BJ (cell line): ENCODE measurements around the gene NFAT5. TPM values are rescaled to one million over a fixed set of nuclear protein-coding genes. Genes with fewer than 3 reads are reported as not detected.
"Not testable (repeated sequence)": the region's sequence is repeated elsewhere in the genome, so short reads cannot be mapped to it uniquely, and the experiment has no call there.

ENCODE experiments used
- CTCF ChIA-PET: fragments of 350-600 bp; formaldehyde crosslinking; extraction: SDS; loops from one replicate; lab custom pipeline; 2021; ENCODE audit warnings: antibody characterized with exemption, inconsistent platforms; lab: Yijun Ruan, JAX
- POLR2A ChIA-PET: fragments of 300-600 bp; sonication (Branson Sonifier 250); formaldehyde crosslinking; extraction: SDS; loops from one replicate; lab custom pipeline; 2021; ENCODE audit warnings: antibody characterized with exemption; lab: Charles Lee
- DNase-seq: peaks from one replicate; pipeline ENCODE4 v3.0.0-alpha.2; 2011; ENCODE audit warnings: low read depth
- H3K27me3 ChIP-seq: 2 replicates; pipeline ENCODE4 v1.6.0; 2011; ENCODE audit warnings: low read length; ENCODE audit not compliant: control insufficient read depth, insufficient read depth
- H3K36me3 ChIP-seq: 2 replicates; pipeline ENCODE4 v1.5.1; 2011; ENCODE audit warnings: low read length; ENCODE audit not compliant: control insufficient read depth, insufficient read depth
- H3K4me3 ChIP-seq: 2 replicates; pipeline ENCODE4 v1.5.1; 2011; ENCODE audit warnings: low read depth, mild to moderate bottlenecking, control low read depth, low read length
- polyA plus RNA-seq: library from polyadenylated mRNA; depleted of rRNA; stranded (reverse); fragments of >200 nt; gene quantifications from 2 replicates; pipeline ENCODE4 v1.2.3, GENCODE V29; 2011
- TF ChIP-seq, protein P1 (sequence below): IDR thresholded peaks from 2 replicates; pipeline ENCODE4 v1.5.1; 2011; ENCODE audit warnings: low read depth, mild to moderate bottlenecking, control low read depth, inconsistent platforms, low read length, moderate library complexity; ENCODE audit not compliant: insufficient read depth

Gene NFAT5
- polyA plus RNA-seq, 1 experiment, result 29.6 TPM

DNA sequence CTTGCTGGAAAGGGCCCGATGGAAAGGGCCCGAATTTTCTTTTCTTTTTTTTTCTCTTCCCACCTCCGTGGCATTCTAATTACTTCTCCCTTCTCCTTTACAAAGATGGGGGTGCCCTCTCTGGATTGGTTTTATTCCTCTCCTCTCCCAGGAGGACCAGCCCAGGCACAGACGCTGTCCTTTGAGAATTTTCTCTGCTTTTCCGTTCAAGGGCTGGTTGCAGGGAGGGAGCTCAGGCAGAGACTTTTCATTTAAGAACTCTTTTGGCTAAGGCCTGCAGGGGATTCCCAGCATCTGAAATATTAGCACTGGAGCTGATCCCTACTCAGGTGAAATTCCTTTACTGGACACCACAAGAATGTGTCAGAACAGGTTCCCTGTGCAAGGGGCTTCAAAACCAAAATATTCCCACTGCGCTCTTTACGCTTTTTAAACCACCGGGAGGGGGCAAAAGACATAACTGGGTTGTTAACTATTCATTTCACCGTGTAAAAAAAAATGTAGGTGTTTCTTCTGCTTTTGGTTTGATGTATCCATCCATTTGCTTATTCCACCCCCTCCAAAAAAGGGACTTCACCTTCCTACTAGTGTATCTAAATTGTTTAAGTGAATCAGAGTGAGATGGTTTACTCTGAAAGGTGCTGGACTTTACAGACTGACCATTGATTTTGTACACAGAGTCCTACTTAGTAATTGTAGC, 1.4 kb downstream of the NFAT5 start:
- ChIA-PET POLR2A (no interaction called here), CTCF (interaction anchor here (1.0 kb wide), 2 partner anchors 28 to 137 kb away, joined by 3 to 4 read pairs; no protein-coding TSS in a partner anchor)
- Histone ChIP-seq H3K36me3 (no peaks in the 10 kb centered on the region; the same call in 1 of the 2 replicates), H3K27me3 (no peaks in the 10 kb centered on the region), H3K4me3 (peak overlapping the region; percentile 74)
- TF ChIP-seq, protein P1, sequence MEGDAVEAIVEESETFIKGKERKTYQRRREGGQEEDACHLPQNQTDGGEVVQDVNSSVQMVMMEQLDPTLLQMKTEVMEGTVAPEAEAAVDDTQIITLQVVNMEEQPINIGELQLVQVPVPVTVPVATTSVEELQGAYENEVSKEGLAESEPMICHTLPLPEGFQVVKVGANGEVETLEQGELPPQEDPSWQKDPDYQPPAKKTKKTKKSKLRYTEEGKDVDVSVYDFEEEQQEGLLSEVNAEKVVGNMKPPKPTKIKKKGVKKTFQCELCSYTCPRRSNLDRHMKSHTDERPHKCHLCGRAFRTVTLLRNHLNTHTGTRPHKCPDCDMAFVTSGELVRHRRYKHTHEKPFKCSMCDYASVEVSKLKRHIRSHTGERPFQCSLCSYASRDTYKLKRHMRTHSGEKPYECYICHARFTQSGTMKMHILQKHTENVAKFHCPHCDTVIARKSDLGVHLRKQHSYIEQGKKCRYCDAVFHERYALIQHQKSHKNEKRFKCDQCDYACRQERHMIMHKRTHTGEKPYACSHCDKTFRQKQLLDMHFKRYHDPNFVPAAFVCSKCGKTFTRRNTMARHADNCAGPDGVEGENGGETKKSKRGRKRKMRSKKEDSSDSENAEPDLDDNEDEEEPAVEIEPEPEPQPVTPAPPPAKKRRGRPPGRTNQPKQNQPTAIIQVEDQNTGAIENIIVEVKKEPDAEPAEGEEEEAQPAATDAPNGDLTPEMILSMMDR, result peak; percentile 22; the same call in 1 of the 2 replicates
- DNase-seq, result no peak

DNA sequence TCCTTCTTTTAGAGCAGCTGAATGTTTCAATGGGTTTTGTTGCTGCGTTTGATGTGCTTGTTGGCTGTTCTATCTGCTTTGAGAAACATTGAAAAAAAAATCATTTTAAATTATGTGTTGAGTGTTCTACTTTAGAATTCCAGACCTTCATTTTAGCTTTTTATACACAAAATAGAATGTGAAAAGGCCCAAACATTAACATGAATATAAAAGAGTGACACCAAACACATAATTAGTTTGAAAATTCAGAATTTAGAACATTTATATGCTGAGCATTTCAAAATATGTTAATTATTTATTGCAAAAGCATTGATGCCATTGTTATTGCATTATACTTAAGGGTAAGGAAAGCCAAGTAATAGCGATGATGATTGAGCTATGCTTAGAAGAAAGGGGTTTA, 2.9 kb downstream of the NFAT5 start:
- TF ChIP-seq, protein P1, result no peak
- DNase-seq, result no peak
- POLR2A ChIA-PET, result no interaction called here
- CTCF ChIA-PET, result interaction anchor here (0.7 to 1.7 kb wide), 2 partner anchors 57 to 172 kb away, joined by 3 to 7 read pairs; no protein-coding TSS in a partner anchor
- H3K27me3 ChIP-seq, result no peaks in the 10 kb centered on the region
- H3K36me3 ChIP-seq, result no peaks in the 10 kb centered on the region; the same call in 1 of the 2 replicates
- peak overlapping the region; percentile 19 for H3K4me3 ChIP-seq

DNA sequence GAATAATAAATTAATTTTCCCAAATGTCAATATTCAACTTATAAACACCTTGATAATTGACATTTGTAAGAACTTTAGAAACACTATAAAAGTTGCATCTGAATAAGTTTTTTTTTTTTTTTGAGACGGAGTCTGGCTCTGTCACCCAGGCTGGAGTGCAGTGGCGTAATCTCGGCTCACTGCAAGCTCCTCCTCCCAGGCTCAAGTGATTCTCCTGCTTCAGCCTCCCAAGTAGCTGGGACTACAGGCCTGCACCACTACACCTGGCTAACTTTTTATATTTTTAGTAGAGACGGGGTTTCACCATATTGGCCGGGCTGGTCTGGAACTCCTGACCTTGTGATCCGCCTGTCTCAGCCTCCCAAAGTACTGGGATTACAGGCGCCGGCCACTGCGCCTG, 13.0 kb downstream of the NFAT5 start:
- CTCF ChIA-PET, result interaction anchor here (0.8 kb wide), 1 partner anchor 12 kb away, joined by 4 read pairs; no protein-coding TSS in a partner anchor
- DNase-seq, H3K4me3 ChIP-seq, POLR2A ChIA-PET, H3K36me3 ChIP-seq, H3K27me3 ChIP-seq: not testable (repeated sequence)

DNA sequence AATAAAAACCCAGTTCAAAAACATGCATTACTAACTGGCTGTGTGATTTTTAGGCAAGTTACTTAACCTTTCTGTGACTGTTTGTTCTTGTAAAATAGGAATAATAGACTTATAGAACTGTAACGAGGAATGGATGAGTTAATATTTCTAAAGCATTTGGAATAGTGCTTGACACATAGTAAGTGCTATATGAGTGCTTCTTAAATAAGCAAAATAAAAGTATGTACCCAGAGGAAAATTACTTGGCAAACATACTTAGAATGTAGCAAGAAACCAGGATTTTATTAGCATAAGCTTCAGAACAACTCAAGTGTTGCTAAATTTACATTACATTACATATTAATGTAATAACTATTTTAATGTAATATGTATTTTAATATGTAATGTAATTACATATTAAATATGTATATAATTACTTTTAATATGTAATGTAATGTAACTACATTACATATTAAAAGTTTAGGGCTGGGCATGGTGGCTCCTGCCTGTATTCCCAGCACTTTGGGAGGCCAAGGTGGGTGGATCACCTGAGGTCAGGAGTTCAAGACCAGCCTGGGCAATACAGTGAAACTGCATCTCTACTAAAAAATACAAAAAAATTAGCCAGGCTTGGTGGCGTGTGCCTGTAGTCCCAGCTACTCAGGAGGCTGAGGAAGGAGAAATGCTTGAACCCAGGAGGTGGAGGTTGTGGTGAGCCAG, 14.2 kb downstream of the NFAT5 start:
- ChIA-PET CTCF (no interaction called here), POLR2A (no interaction called here)
- Histone ChIP-seq H3K4me3 (no peak overlapping the region), H3K36me3 (no peaks in the 10 kb centered on the region), H3K27me3 (no peaks in the 10 kb centered on the region)
- no peak for DNase-seq
- TF ChIP-seq, protein P1, result no peak

DNA sequence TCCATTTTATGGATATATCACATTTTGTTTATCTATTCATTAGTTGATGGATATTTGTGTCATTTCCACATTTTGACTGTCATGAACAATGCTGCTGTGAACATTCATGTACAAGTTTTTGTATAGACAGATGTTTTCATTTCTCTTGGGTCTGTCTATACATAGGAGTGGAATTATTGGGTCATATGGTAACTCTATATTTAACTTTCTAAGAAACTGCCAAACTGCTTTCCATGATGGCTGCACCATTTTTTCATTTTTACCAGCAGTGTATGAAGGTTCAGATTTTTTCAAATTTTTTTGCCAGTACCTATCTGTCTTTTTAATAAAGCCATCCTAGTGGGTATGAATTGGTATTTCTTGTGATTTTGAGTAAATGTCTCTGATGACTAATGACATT, 15.5 kb downstream of the NFAT5 start:
- Histone ChIP-seq H3K4me3 (no peak overlapping the region), H3K27me3 (no peaks in the 10 kb centered on the region), H3K36me3 (no peaks in the 10 kb centered on the region)
- TF ChIP-seq, protein P1, result no peak
- ChIA-PET CTCF (interaction anchor here (1.3 kb wide), 1 partner anchor 11 kb away, joined by 3 read pairs; no protein-coding TSS in a partner anchor), POLR2A (no interaction called here)
- DNase-seq, result no peak

DNA sequence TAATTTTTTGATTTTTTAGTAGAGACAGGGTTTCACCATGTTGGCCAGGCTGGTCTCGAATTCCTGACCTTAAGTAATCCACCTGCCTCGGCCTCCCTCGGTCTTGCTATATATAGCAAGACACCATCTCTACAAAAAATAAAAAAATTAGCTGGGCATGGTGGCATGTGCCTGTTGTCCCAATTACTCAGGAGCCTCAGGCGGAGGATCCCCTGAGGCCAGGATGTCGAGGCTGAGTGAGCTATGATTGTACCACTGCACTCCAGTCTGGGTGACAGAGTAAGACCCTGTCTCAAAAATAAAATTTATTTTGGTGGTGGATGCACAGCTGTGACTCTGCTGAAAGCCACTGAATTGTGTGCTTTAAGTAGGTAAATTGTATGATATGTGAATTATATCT, 18.7 kb downstream of the NFAT5 start:
- H3K36me3 ChIP-seq, DNase-seq, H3K27me3 ChIP-seq, POLR2A ChIA-PET, CTCF ChIA-PET, H3K4me3 ChIP-seq: not testable (repeated sequence)
